ENCODE results near the gene GRB2. TPM values are rescaled to one million over a fixed set of nuclear protein-coding genes. Genes with fewer than 3 reads are reported as not detected.

GRB2 gene
- total RNA-seq, 1 donor from 2014 or later, result 69.3 TPM

- DNase-seq (ENCODE audit: low read depth in 2 of 2), result no peak
These were observed 9.0 kb upstream of the GRB2 start for GRCh38 chr17:75414488-75414887.

GRCh38 chr17:75412455-75413317, 7.2 kb upstream of the GRB2 start:
- peak; percentile 70 to 71 for DNase-seq (ENCODE audit: low read depth in 2 of 2)

GRCh38 chr17:75411328-75412067, 6.0 kb upstream of the GRB2 start:
- no peak for DNase-seq (ENCODE audit: low read depth in 2 of 2)

GRCh38 chr17:75410141-75410540, 4.7 kb upstream of the GRB2 start:
- no peak for DNase-seq (ENCODE audit: low read depth in 2 of 2)

DNA sequence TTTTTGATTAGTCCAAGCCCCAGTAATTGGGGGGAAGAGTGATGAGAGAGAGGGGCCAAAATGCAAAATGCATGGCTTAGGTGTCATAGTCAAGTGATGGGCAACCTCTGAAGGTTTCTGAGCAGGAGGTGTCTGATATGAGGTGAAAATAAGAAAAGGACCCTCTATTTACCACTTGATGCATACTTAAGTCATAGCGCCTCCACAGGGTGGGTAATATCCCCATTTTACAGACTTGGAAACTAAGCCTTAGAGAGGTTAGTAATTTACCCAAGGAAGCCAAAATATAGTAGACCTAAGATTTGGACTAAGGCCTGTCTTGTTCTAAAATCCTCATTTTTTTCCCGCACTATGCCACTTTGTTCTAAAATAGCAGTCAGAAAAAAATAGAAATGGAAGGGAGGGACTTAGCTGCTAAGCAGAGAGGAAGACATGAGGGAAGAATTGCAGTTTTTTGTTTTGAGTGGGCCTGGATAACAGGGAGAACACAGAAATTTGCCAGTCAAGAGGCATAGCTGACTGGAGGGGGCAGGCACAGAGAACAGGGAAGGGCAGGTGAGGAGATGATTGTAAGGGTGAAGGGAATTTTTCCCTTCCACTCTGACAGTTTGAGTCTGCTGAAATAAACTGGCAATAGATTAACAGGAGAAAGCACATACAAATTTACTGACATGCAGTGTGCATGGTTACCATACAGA, 2.3 kb upstream of the GRB2 start:
- DNase-seq (ENCODE audit: low read depth in 2 of 2), result no peak

GRCh38 chr17:75406222-75406615, 741 bp upstream of the GRB2 start:
- no peak for DNase-seq (ENCODE audit: low read depth in 2 of 2)

DNA sequence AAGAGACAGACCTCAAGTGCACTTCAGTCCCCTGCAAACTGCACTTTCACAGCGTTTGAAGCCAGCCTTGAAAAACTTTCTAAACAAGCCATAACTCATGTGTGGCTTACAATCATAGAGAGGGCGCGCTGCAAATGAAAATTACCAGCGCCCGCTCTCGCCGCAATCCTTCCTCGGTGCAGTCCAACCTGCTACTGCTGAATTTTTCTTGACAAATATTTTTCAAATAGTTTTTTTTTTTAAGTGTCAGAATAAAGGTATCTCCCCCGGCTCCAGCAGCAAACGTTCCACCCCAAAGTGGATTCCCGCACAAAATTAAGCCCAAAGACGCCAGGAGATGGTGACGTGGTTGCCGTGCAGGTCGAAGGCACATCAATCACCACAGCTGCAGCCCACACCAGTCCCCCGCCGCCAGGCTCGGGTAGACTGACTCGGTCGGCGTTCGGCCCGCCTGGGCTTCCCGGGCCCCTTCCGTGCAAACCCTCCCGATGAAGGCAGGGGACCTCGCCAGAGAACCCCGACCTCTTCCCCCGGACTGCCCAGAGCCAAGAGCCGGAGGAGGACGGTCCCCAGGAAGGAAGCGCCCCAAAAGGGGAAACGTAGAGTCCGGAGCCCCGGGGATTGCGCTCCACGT, 630 bp downstream of the GRB2 start:
- DNase-seq (ENCODE audit: low read depth in 2 of 2), result peak in 1 of 2 donors; percentile 55

GRCh38 chr17:75404223-75404730, 1.2 kb downstream of the GRB2 start:
- peak in 1 of 2 donors; percentile 79 for DNase-seq (ENCODE audit: low read depth in 2 of 2)

DNA sequence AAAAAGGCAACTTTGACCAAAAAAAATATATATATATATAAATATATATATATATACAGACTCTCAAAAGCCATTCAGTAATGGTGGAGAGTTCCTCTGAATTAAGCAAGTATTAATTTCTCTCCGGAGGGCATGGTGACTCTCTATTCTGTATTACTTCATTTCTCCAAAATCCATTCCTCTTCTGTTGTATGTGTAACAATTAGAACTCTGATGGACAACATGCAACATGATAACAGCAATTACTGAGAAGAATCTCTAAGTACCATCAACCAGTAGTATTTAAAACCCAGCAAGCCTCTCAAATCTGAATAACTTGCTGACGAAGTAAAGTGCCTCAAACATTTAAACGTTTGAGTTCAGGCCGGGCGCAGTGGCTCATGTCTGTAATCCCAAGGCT, 2.3 kb downstream of the GRB2 start:
- DNase-seq (ENCODE audit: low read depth in 2 of 2), result no peak

DNA sequence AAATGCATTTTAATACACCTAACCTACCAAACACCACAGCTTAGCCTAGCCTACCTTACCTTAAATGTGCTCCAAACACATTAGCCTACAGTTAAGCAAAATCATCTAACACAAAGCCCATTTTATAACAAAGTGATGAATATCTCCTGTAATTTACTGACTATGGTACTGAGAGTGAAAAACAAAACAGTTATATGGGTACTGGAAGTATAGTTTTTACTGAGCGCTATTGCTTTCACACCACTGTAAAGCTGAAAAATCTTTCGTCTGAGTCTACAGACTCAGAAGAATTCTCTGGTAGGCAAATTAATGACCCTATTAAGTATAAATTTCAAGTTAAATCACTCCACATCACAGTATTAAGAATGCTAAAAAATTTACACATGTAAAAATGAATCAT, 3.5 kb downstream of the GRB2 start:
- no peak for DNase-seq (ENCODE audit: low read depth in 2 of 2)

- DNase-seq (ENCODE audit: low read depth in 2 of 2), result no peak
These were observed 5.0 kb downstream of the GRB2 start for GRCh38 chr17:75400326-75400939.

GRCh38 chr17:75398279-75398678, 7.2 kb downstream of the GRB2 start:
- DNase-seq (ENCODE audit: low read depth in 2 of 2), result no peak

DNA sequence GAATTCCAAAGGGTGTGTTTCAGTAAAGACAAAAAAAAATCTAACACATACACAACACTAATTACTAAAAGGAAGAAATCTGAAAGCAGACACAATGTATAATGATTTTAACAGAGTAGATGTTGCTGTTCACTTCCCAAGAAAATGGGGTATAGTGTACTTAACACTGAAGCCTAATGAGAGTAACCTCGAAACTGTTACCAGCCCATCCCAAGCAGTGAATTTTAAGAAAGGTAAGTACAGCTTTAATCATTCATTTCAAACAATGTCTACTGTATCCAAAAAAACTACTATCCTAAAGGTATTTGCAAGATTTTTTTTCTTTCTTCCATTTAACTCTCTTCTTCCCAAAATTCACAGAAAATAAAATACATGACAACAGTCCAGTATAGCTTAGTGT, 8.3 kb downstream of the GRB2 start:
- no peak for DNase-seq (ENCODE audit: low read depth in 2 of 2)

GRCh38 chr17:75396796-75397195, 8.7 kb downstream of the GRB2 start:
- DNase-seq (ENCODE audit: low read depth in 2 of 2), result no peak

DNA sequence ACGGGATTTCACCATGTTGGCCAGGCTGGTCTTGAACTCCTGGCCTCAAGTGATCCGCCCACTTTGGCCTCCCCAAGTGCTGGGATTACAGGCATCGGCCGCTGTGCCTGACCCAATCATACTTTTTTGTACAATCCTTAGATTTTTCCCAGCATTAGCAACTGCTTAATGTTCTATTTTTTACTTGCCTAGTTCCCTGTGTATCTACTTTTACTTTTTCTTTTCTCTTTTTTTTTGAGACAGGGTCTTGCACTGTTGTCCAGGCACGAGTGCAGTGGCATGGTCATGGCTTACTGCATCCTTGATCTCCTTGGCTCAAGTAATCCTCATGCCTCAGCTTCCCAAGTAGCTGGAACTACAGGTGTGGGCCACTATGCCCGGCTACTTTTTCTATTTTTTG, 9.5 kb downstream of the GRB2 start:
- no peak for DNase-seq (ENCODE audit: low read depth in 2 of 2)

DNA sequence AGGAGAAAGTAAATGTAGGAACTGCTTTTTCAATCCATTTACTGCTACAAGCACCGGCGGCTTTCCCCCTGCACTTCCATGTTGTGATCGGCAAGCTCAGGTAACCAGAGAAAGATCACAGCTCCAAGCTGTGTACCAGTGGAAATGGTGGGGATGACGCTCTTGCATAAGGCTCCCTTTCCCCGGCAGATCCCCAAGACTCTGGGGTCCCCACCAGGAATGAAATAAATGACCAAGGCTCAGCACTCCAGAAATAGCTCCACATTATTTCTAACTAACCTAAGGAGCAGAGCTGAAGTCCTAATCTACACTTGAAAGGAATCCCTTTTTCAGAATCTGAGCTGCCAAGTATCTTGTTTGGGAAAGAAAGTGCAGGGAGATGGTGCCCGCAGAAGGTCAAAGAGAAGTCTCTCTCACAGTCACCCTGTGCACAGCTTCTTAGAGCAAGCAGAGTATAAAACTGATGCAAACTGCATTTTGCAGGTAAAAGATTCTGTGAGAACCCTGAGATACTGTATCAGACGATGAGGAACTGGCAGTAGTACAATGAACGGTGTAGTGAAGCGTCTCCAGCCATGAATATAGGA, 11.1 kb downstream of the GRB2 start:
- peak in 1 of 2 donors; percentile 19 for DNase-seq (ENCODE audit: low read depth in 2 of 2)

DNA sequence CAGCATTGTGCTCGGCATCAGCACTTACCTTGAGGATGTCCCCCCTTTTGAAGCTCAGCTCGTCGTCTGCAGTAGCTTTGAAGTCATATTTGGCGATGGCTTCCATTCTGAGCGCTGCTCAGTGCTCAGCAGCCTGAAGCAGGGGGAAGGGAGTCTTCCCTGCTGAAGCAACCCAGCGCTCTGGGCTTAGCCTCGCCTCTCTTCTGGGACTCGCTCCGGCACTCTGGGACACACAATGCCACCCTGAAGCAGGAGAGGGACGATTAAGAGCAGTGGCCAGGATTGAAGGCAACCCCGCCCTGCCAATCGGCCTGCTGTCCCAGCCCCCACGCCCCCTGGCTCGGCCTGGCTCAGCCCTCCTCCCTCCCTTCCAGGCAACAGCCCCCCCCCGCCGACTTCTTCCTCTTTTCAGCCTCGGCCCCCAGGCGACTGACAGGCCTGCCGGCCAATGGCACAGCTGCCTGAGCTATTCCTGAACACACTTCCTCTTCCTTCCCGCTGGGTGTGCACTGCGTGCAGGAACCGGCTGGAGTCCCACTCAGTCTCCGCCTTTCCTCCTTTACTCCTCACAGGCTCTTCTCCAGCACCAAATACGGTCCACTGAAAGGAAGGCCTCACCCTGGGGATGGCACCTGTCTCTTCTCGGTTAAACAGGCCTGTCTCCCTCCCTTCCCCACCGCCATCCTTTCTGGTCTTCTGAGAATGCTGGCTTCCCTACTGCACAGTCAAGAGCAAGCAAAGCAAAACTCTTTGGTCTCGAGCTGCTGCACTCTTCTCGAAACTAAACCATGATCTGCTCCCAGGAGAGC, 11.8 kb downstream of the GRB2 start:
- peak; percentile 90 to 98 for DNase-seq (ENCODE audit: low read depth in 2 of 2)

GRCh38 chr17:75392559-75392958, 12.9 kb downstream of the GRB2 start:
- no peak for DNase-seq (ENCODE audit: low read depth in 2 of 2)

DNA sequence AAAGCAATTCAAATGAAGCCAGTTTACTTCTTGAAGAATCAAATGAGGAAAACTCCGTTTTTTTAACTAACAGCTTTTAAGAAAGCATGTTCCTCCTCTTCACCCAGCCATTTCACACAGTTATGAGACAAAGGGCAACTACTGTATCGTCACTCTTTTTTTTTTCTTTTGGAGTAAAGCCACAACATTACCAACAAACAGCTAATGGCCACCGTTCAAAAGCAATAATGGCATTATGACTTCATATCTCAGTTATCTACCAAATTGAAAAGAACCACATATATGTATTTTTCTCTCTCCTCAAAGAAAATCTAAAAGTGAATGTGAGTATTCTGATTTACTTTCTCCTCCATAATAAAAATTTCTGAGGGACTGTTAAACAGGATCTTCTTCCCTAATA, 14.5 kb downstream of the GRB2 start:
- DNase-seq (ENCODE audit: low read depth in 2 of 2), result peak; percentile 25 to 37

Measured in dermis microvascular lymphatic vessel endothelial cell (primary cell).